T-helper 2 cell treated with Interferon-gamma antibody and Interleukin-4, amounts not matched to agents 100 ng/mL and 5 ng/mL, for 36 hours (primary cell): Measurements from ENCODE around the gene PNPT1. TPM values are rescaled to one million over a fixed set of nuclear protein-coding genes. Genes with fewer than 3 reads are reported as not detected.

ENCODE experiments used
- intact Hi-C: fragments of 100-400 bp; cut with micrococcal nuclease; formaldehyde crosslinking; loops from one replicate; pipeline ENCODE4 v1.15.1; 2023
- total RNA-seq: library from RNA; stranded (reverse); gene quantifications from 2 replicates; pipeline ENCODE4 v1.2.3, GENCODE V29; 2022

PNPT1 gene
- total RNA-seq, 1 donor from 2014 or later, result 28.2 TPM

DNA sequence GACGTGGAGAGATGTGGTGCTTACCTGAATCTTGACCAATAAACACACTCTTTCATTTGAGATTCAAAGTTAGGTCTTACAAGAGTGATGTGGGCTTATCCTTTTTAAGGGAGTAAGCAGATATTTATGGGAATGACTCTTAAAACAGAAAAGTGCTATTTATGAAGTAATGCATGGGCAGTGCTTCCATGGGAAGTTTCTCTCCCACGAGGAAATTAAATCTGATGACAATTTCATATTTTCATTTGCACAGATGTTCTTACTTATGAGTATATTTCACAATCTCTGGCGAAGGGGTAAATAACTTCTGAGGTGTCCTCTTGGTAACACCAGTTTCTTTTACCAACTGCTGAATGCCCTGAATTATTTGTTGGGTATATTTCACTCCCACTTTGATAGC, 21.0 kb downstream of the PNPT1 start:
- intact Hi-C loops, result no loop called here

DNA sequence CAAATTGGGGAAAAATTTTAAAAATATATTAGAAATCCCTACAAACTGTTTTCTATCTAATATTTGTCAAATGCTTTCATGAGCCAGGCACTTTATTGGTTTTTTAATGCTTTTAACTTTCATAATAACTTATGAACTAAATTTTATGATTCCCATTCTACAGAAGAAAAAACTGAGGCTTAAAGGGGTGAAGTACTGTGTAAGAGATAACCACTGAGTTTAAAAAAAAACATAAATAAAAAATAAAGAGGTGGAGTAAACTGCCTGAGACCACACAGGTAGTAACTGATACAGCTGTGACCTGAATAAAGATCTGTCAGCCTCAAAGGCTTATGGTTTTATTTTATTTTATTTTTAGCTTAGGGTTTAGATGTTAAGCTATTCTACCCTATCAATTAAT, 24.7 kb downstream of the PNPT1 start:
- intact Hi-C loops, result no loop called here

DNA sequence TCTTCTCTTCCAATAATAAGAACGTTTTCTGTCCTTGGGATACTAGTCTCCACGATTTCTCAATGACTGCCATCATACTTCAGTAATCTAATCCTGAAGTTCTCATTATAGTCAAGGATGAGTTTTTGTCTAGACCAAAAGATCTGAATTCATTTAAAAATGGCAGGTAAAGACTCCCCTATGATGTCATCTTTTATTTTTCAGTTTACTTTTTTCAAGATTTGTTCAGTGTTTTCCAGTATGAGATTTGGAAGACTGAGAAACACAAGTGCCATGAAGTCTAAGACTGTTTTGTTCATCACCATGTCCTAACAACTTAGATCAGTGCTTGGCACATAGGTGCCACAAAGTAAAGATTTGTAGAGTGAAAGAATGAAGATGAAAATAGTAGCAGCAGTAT, 40.4 kb downstream of the PNPT1 start:
- intact Hi-C loops, result no loop called here

DNA sequence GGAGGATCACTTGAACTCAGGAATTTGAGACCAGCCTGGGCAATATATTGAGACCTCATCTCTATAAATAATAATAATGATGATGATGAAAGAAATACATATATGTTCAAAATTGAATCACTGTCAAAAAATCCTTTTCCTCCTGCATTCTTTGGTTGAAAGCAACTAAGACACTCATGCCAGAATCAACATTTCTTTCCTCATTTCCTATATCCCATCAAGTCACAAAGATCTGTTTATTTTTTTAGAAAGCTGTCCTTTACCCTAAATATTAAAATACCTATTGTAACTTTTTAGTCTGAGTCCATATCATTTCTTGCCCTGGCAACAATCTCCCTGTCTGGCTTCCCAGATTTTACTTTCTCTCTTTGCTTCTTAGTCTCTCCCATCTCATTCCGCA, 44.4 kb downstream of the PNPT1 start:
- intact Hi-C loops, result no loop called here

DNA sequence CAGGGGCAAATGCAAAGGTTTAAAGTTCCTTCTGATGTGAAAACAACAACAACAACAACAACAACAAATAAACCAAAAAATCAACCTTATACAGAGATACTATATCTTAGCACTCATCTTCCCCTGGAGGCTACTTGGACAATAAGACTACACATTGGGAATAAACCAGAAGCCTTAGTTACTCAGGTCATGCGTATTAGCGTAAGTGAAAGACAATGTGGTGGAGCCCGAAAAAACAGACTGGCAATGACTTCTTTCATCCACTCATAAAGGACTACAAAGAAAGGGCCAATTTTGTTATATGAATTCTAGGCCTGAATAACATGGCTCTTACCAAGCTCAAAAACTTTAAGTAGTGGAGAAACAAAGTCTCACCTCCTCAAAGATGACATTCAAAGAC, 56.8 kb downstream of the PNPT1 start:
- intact Hi-C loops, result no loop called here

DNA sequence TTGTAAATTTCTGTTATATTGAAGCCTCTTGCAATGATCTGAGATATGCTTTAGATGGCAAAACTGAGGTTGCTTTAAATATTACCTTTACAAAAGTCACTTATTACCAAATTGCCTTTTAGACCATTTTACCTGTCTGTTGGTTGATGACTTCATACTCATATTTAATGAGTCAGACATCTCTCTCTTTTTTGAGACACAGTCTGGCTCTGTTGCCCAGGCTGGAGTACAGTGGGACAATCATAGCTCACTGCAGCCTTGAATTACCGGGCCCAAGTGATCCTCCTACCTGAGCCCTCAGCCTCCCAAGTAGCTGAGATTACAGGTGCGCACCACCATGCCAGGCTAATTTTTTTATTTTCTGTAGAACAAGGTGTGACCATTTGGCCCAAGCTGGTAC, 64.7 kb downstream of the PNPT1 start:
- intact Hi-C loops, result no loop called here

DNA sequence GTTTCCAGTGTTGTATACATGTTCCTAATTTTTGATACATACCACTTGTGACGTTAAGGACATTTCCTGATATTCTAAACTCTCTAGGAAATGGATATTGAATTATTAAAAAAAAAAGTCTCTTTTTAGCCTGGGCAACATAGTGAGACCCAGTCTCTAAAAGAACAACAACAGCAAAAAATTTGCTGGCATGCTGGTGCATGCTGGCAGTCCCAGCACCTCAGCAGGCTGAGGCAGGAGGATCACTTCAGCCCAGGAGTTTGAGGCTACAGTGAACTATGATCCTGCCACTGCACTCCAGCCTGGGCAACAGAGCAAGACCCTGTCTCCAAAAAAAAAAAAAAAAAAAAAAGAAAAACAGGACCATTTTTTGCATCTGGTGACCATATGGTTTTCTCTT, 65.7 kb downstream of the PNPT1 start:
- intact Hi-C loops, result no loop called here

DNA sequence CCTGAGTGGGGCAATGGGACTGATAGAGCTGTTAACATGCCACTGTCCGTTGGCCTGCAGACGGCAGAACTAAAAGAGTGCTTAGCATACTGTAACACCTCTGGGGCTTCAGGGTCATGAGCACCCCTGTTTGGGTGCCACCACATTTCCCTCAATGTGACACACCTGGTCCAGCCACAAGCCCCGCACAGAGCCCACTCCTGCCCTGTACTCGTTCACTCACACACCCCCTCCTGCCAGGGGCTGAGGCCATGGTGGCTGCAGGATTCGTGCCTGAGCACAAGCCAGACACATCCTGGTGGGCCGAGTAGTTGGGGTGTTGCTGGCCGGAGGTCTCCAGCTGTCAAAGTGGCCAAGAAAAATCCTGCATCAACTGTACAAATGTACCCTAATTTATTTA, 71.8 kb downstream of the PNPT1 start:
- intact Hi-C loops, result no loop called here

DNA sequence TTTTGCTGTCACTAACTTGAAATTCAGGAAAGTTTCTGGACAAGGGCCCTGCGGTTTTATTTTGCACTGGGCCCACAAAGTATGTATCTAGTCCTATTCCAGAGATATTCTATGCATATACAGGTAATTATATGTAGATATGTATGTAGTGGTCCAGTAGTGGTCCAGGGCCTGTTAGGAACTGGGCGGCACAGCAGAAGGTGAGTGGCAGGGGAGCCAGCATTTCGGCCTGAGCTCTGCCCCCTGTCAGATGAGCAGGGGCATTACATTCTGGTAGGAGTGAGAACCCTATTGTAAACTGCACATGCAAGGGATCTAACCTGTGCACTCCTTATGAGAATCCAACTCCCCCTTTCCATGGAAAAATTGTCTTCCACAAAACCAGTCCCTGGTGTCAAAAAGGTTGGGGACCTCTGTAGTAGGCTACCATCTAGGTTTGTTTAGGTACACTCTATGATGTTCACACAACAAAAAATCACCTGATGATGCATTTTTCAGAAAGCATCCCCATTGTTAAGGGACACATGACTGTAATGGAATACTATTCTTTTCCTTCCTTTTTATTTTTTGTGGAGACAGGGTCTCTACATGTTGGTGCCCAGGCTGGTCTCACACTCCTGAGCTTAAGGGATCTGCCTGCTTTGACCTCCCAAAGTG, 73.4 kb downstream of the PNPT1 start:
- intact Hi-C loops, result no loop called here

DNA sequence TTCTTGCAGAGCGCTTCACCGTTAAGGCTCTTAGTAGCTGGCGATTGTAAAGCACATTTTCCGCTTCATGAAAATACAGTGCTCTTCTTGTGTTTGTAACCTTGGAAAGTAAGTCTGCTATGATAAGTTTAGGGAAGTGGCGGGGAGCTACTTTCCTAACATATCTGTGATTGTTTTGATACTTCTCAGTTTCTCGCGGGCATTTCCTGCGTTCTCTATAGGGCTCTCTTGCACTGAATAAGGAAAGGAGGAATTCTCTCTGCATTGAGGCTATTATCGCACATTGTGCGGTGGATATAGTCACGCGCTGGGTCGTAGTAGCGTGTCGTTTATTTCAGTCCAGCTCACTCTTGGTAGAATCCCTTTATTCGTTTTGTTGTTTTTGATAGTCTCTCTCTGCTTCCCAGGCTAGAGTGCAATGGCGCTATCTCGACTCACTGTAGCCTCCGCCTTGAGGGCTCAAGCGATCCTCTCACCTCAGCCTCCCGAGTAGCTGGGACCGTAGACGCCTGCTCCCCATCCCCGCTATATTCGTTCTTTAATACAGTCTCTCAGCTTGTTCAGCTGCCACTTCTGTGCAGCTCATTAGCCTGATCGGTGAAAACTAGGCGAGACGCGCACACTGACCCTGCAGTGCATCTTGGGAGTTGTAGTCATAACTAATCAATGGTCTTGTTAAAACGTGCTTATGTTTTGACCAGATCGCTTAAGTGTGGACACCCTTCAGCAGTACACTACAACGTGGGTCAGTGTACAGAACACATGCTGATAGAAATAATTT, 75.2 kb downstream of the PNPT1 start:
- intact Hi-C loops, result loop anchor here (5.0 to 10.0 kb wide), 3 partner anchors 336 to 1504 kb away; partner anchors contain the start of genes ACYP2 and EML6

DNA sequence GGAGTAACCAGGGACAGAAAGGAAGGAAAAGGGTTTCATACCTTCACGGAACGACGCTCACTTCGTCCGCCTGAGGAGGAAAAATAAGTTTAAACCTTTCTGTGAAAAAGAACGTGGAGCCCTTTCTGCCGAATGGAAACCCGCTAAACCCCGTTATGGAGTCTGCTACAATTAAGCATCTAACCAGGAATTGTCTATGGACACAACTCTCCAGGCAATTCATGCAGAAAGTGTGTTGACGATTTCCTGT, 75.7 kb downstream of the PNPT1 start:
- intact Hi-C loops, result loop anchor here (5.0 to 10.0 kb wide), 3 partner anchors 336 to 1503 kb away; partner anchors contain the start of genes ACYP2 and EML6

DNA sequence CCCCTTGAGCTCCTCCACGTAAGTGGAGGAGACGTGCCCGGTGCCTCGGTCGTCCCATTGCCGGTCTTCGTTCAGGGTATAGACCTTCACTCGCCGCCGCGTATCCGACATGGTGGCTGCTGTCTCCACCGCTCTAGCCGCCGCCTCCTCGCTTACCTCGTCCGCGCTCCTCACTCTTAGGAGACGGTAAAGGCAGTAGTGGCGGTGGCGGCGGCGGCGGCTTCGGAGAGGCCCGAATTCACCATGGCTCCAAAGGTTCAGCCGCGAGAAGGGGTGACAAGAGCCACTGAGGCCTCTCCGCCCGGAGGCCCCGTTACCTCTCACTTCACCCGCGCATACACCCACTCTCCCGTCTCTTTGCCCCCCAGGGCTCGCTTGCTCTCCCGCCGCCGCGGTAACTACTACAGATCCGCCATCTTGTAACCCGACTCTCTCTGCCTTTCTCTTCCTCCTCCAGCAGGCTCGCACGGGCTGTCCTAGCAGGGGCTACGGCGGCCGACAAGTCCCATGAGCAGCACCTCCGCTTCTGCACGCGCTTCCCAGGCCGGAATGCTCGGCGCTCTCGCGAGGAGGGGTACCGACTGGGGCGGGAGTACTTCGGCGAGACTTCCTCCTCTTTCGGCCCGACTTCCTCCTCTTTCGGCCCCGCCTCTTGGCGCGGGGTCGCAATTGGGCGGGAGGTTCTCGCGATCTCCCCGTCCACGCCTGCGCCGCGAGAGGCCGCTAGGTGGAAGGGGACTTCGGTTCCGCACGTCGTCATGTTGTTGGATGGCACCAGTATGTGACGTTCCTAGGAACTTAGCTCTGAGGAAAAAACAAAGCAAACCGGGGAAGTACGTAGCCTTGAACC, 76.2 kb downstream of the PNPT1 start, which contains the start of gene PPP4R3B:
Gene PPP4R3B (minus strand): TSS at position 448 of the 850 bp plus-strand sequence. CDS start 337 bp downstream, at position 111.
- intact Hi-C loops, result loop anchor here (1.0 to 10.0 kb wide), 13 partner anchors 76 to 1831 kb away; partner anchors contain the start of genes ACYP2, ASB3, CFAP36 and CLHC1

DNA sequence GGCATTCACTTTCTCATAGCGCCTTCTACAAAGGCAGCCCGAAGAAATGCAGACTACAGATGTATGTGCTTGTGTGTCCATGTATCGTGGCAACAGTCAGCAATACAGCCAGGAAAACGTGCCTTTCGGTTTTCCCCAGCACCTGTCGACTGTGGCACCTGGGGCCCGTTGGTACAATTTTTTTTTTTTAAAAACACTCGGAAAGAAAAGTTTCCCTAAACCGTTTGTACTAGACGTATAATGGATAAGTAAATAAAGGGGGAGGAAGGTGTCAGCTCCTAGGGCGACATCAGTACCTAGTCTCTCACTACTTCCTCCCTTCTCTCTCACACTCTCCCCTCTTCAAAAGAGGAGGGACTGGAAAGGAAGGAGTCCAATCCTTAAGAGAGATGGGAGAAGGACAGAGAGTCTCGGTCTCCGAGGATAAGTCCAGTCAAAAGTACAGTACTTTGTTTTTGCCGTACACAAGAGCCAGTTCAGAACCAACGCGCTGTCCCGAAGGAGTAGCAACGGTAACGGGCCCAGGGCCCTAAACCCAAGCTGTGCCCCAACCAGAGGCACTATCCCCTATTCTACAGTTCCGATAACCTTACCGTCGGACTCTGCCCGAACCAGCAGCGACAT, 77.0 kb downstream of the PNPT1 start:
- intact Hi-C loops, result loop anchor here (1.0 to 10.0 kb wide), 14 partner anchors 77 to 1830 kb away; partner anchors contain the start of genes ACYP2, ASB3, CFAP36 and CLHC1

DNA sequence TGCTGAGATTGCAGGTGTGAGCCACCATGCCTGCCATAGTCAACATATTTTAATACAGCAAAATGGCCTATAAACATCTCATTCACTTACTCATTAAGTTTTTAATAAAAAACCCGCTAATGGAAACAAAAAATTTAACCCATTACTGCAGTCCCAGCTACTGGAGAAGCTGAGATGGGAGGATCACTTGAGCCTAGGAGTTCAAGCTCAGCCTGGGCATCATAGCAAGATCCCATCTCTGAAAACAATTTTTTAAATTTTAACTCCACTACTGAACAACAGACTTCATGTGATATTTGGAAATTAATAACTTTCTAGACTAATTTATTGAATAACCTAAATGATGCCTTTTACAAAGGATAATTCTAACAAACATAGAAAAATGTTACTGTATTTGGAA, 81.6 kb downstream of the PNPT1 start:
- intact Hi-C loops, result loop anchor here (10.0 kb wide), 1 partner anchor 1497 kb away; the partner anchor contains the start of gene ACYP2

DNA sequence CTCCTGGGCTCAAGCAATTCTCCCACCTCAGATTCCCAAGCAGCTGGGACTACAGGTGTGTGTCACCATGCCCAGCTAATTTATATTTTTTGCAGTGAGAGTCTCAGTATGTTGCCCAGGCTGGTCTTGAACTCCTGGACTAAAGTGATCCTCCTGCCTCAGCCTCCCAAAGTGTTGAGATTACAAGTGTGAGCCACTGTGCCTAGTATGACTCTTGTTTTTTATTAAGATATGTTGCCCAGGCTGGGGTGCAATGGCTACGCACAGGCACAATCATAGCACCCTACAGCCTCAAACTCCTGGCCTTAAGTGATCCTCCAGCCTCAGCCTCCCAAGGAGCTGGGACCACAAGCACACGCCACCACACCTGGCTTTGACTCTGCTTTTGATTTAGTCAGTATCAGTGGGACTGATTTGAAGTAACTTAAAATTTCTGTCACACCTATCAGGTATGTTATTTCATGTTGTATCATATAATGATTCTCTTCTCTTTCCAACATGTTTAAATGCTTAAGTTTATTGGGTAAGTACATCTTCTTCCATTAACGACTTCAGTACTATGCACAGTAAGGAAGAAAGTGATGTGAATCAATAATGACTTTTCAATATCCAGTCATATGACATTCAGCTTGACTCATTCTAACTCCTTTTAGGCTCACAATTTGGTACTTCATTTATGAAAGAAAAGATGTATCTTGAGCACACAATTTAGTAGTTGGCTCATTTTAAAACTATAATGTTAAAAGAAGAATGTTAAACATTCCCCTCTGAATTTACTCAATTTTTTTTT, 82.5 kb downstream of the PNPT1 start:
- intact Hi-C loops, result loop anchor here (10.0 kb wide), 1 partner anchor 1496 kb away; the partner anchor contains the start of gene ACYP2

DNA sequence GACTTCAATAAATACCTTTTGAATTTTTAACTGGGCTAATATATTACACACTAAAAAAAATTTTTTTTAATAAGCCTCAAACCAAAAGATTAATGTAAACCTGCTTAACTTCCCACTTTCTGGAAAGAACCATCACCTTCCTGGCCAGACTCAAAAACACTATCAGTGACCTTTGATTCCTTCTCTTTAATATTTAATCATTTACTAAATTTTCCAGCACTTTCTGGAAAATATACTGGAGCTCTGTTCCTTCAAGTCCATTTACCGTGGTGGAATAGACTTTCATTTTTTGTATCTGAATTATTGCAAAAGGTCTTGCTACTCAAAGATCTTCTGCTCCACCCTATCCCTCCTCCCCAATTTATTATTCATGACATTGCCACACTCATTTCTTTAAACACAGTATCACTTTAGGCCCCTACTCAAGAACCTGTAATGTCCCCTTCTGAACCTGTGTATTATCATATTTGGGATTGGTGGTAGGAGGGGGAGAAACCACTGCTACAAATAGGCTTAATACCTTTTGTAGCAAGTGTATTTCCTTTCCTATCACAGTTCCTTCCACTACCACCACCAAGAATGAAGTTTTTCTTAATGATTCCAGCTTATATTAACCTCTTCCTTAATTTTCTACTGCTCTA, 83.6 kb downstream of the PNPT1 start:
- intact Hi-C loops, result loop anchor here (10.0 kb wide), 1 partner anchor 1495 kb away; the partner anchor contains the start of gene ACYP2

DNA sequence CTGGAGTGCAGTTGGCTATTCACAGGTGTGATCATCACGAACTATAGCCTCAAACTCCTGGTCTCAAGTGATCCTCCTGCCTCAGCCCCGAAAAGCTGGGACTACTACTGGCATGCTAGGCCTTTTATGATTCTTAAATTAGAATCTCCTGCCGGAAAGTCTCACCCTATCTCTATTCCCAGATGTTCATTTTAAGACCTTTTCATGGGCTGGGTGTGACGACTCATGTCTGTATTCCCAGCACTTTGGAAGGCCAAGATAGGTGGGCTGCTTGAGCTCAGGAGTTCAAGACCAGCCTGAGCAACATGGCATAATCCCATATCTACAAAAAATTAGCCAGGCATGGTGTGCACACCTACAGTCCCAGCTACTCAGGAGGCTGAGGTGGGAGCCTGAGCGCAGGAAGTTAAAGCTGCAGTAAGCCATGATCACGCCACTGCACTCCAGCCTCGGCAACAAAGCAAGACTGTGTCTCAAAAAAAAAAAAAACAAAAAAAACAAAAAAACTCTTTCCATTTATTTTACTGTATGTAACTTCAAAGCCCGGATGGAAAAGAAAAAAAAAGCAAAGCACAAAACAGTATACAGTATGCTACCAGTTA, 84.3 kb downstream of the PNPT1 start:
- intact Hi-C loops, result no loop called here

DNA sequence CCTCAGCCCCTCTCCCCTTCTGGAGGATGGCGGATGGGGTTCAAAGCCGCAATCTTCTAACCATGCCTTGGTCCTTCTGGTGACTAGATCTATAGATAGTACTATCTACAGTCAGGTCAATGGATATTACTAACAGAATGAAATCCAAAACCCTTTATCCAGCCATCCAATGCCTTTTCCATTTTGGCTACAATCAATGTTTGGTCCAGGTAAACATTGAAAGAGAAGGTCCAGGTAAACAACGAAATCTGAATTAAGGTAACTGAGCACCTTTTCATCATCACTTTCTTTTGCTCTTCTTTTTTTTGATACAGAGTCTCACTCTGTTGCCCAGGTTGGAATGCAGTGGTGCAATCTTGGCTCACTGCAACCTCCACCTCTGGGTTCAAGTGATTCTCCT, 85.9 kb downstream of the PNPT1 start:
- intact Hi-C loops, result no loop called here

DNA sequence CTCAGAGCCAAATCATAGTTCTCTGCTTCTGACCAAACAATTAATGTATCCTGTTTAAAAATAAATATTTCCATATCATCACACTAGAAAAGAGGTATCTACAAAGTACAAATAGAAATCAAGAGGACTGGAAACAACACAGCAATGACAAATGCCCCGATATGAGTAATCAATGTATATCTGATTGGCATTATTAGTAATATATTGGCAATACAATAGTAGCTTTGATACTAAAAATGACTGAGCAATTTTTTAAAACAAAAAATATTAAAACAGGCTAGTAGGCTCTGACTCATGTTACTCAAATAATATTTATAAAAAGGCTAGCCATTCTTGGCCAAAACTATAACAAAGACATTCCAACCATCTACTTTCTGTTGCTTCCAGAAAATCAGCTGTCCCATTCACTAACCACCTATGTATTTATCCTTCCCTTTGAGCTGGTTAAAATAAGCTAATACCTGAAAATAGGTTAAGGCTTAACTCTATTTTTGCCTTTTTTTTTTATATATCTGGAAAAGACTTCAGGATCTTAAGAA, 89.5 kb downstream of the PNPT1 start:
- intact Hi-C loops, result no loop called here
